Measurements from ENCODE around the gene ZNF324B. TPM values are rescaled to one million over a fixed set of nuclear protein-coding genes. Genes with fewer than 3 reads are reported as not detected.

The ZNF324B gene
- polyA plus RNA-seq, 2 of the 4 experiments (the other 2 are of a cell fraction) = 3.8 to 6.8 TPM

DNA sequence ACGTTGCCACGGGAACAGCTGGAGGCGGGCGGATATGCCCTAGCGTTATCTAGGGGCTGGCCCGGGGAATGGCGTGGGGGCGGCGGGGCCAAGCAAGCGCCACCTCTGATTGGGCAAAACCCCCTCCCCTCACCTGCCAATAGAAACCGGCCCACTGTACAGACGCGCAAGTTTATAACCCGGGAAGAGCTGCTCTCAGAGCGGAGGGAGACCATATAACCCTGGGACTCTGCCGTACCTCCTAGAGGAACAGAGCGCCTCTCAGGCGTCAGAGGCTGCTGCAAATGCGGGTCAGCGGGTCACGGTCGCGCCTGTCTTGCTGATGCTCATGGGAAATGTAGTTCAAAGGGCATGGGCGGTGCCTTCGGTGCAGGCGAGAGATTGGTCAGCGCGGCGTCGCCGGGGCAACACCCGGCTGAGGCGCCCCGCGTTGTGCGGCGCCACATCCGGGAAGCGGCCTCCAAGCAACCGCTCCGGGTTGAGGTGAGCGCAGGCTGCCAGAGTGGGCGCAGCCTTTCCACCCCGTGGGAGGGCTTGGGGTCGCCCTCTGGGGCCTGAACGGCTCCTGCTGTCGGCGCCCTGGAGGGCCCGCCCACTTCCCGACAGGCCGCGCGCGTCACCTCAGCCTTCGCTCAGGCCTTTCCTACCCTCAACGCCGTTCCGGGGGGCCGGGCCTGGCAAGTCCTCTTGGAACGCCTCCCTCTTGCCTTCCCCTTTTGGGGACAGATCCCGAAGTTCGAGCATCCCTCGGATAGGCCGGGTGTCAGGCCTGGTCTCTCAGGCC is 24.5 kb downstream of the ZNF324B start, which contains the start of gene ZNF446 (continued):
- TF ChIP-seq RAD21 (conservative IDR thresholded peaks at IDR 0.05 in 1 of 2, IDR thresholded peaks at IDR 0.05 in 1 of 2) (peak in 1 of 2 experiments; percentile 12; a peak in 1 of 5 replicates), ZFP36 (IDR thresholded peaks at IDR 0.05; ENCODE audit: borderline replicate concordance, partially characterized antibody) (no peak), CBX8 (IDR thresholded peaks at IDR 0.05) (no peak), BCL3 (IDR thresholded peaks at IDR 0.05) (peak; percentile 53; the same call in 1 of the 3 replicates), CHD2 (IDR thresholded peaks at IDR 0.05; ENCODE audit: low read length, partially characterized antibody) (no peak), CTCF (IDR thresholded peaks at IDR 0.05) (no peak), FOXS1 (CRISPR knock-in tag; IDR thresholded peaks at IDR 0.05) (no peak), POLR2A (IDR thresholded peaks at IDR 0.05; ENCODE audit: low read length) (peak; percentile 42; the same call in 1 of the 2 replicates), MAFK (IDR thresholded peaks at IDR 0.05; ENCODE audit: partially characterized antibody) (no peak), RARB (CRISPR knock-in tag; IDR thresholded peaks at IDR 0.05) (no peak), HDAC2 (IDR thresholded peaks at IDR 0.05) (no peak), SREBF2 (IDR thresholded peaks at IDR 0.05) (no peak), HMGXB4 (CRISPR knock-in tag; IDR thresholded peaks at IDR 0.05; ENCODE audit: borderline replicate concordance) (no peak; the same call in 1 of the 2 replicates), KDM1A (IDR thresholded peaks at IDR 0.05; ENCODE audit: low read depth) (no peak), HOXA7 (CRISPR knock-in tag; IDR thresholded peaks at IDR 0.05) (no peak; the same call in 1 of the 2 replicates), MYC (IDR thresholded peaks at IDR 0.05; ENCODE audit: borderline replicate concordance, low read length) (no peak), ZC3H11A (IDR thresholded peaks at IDR 0.05) (no peak), RFX5 (IDR thresholded peaks at IDR 0.05) (no peak; the same call in 1 of the 2 replicates), ESRRA (IDR thresholded peaks at IDR 0.05; ENCODE audit: borderline replicate concordance, low read length) (peak; percentile 70; the same call in 1 of the 2 replicates), ZNF302 (CRISPR knock-in tag; IDR thresholded peaks at IDR 0.05) (no peak), GATA3 (IDR thresholded peaks at IDR 0.05; ENCODE audit: borderline replicate concordance) (peak; percentile 31; the same call in 1 of the 2 replicates), ZSCAN20 (CRISPR knock-in tag; IDR thresholded peaks at IDR 0.05) (no peak), CBX2 (IDR thresholded peaks at IDR 0.05; ENCODE audit: borderline replicate concordance, low read depth) (no peak)
- TF ChIP-seq, protein P1, sequence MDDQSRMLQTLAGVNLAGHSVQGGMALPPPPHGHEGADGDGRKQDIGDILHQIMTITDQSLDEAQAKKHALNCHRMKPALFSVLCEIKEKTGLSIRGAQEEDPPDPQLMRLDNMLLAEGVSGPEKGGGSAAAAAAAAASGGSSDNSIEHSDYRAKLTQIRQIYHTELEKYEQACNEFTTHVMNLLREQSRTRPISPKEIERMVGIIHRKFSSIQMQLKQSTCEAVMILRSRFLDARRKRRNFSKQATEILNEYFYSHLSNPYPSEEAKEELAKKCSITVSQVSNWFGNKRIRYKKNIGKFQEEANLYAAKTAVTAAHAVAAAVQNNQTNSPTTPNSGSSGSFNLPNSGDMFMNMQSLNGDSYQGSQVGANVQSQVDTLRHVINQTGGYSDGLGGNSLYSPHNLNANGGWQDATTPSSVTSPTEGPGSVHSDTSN (IDR thresholded peaks at IDR 0.05) = peak; percentile 75
- TF ChIP-seq, protein P2, sequence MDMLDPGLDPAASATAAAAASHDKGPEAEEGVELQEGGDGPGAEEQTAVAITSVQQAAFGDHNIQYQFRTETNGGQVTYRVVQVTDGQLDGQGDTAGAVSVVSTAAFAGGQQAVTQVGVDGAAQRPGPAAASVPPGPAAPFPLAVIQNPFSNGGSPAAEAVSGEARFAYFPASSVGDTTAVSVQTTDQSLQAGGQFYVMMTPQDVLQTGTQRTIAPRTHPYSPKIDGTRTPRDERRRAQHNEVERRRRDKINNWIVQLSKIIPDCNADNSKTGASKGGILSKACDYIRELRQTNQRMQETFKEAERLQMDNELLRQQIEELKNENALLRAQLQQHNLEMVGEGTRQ (IDR thresholded peaks at IDR 0.05) = 0 out of 2 replicates have a peak, but pooled peaks have one; percentile 5
- TF ChIP-seq, protein P3, sequence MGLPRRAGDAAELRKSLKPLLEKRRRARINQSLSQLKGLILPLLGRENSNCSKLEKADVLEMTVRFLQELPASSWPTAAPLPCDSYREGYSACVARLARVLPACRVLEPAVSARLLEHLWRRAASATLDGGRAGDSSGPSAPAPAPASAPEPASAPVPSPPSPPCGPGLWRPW (IDR thresholded peaks at IDR 0.05) = no peak
- TF ChIP-seq, protein P4, sequence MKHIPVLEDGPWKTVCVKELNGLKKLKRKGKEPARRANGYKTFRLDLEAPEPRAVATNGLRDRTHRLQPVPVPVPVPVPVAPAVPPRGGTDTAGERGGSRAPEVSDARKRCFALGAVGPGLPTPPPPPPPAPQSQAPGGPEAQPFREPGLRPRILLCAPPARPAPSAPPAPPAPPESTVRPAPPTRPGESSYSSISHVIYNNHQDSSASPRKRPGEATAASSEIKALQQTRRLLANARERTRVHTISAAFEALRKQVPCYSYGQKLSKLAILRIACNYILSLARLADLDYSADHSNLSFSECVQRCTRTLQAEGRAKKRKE (CRISPR knock-in tag; IDR thresholded peaks at IDR 0.05; ENCODE audit: low read depth) = no peak

Measured in A549 (cell line).